GM18951 (cell line): ENCODE results near the gene RHNO1.

Experiments
- POLR2A ChIP-seq: IDR thresholded peaks from 4 replicates; pipeline ENCODE4 v1.6.1; 2011; ENCODE audit warnings: mild to moderate bottlenecking; ENCODE audit not compliant: insufficient read length, insufficient read depth; ENCODE audit errors: extremely low read depth
- in situ Hi-C: fragments of 300-500 bp; cut with MboI; formaldehyde crosslinking; loops from one replicate; pipeline ENCODE4 v1.12.0; 2022; ENCODE audit warnings: low sequenced_read_pairs, mixed read lengths, inconsistent platforms; ENCODE audit not compliant: unreplicated experiment

The RHNO1 gene

DNA sequence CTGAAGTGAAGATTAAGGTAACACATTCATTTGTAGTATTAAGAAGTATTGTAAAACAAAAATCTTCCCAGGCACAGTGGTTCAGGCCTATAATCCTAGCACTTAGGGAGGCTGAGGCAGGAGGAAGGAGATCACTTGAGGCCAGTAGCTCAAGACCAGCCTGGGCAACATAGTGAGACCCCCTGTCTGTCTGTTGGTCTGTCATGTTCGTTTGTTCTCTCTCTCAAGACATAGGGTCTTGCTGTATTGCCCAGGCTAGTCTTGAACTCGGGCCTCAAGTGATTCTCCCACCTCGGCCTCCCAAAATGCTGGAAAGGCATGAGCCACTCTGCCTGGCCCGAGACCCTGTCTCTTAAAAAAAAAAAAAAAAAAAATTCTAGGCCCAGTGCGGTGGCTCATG lies 20.4 kb downstream of the RHNO1 start:
- in situ Hi-C loops, result no loop called here
- TF ChIP-seq POLR2A, result no peak

DNA sequence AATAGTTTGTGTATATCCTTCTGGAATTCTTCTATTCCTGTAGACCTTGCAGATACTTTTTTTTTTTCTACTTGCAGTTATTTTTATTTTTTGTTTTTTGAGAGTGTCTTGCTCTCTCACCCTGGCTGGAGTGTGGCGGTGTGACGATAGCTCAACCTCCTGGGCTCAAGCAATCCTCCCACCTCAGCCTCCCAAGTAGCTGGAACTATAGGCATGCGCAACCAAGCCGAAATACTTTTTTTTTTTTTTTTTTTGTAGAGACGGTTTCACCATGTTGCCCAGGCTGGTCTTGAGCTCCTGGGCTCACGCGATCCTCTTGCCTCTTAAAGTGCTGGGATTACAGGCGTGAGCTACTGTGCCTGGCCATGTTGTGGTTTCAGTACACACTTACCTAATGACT lies 23.6 kb downstream of the RHNO1 start:
- in situ Hi-C loops, result no loop called here
- TF ChIP-seq POLR2A, result no peak

DNA sequence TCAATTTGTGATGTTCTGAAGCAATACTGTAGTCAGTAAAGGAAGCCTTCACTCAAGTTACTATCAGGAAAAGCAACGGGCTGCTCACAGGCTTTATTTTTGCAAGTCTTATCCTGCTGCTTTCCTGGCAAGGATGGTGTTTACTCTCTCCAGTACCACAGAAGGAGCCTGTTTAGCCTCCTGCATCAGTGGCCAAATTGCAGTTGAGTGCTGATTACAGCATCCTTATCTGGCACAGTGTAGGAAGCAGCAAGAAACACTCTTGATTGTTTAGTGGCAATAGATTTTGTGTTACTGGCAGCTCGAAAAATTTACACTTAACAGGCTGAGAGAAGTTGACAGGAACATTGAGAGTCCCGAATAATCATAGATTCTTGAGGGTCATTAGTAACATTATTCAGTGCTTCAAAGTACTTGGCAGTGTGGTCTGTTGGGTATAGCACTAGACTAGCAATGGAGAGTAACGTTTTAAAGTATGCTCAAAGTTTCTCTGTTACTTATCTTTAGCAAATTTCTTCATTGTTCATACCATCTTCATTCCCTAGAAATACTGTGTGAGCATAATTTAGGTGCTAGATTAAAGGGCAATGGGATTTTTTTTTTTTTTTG lies 25.4 kb downstream of the RHNO1 start:
- in situ Hi-C loops, result no loop called here
- TF ChIP-seq POLR2A, result no peak

DNA sequence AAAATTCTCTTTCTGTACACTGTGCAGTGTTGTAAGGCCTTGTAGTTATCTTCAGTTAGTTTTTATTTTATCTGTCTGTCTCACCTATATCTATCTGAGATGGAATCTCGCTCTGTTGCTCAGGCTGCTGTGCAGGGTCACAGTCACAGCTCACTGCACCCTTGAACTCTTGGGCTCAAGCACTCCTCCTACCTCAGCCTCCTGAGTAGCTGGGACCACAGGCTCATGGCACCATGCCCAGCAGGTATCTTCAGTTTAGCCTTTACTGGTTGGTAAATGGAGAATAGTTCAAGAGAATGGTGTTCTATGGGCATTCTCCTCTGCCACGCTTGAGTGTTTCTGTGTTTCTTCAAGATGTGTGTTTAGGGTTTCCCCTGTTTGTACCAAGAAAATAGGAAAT lies 27.2 kb downstream of the RHNO1 start:
- in situ Hi-C loops, result no loop called here
- TF ChIP-seq POLR2A, result no peak

- in situ Hi-C loops, result no loop called here
- no peak for TF ChIP-seq POLR2A
Measured at GRCh38 chr12:2912216-2912575, 35.2 kb downstream of the RHNO1 start.

- in situ Hi-C loops, result no loop called here
- TF ChIP-seq POLR2A, result no peak
Measured at GRCh38 chr12:2919249-2919648, 42.2 kb downstream of the RHNO1 start.

DNA sequence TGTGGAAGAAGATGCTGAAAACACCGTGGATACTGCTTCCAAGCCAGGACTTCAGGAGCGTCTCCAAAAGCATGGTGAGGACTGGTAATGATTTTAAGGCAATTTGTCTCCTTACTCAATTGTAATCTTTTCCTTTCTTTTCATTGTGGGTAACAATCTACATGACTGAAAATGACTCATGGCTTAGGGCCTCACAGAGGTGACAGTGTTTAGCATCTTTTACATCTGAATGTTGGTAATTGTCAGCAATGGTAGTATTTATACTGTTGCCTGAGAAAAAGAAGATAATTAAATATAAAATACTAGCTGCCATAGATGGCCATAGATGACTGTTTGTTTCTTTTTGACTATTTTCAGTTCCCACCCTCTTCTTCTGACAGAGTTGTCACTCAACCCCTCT lies 45.3 kb downstream of the RHNO1 start:
- no peak for TF ChIP-seq POLR2A
- in situ Hi-C loops, result no loop called here

DNA sequence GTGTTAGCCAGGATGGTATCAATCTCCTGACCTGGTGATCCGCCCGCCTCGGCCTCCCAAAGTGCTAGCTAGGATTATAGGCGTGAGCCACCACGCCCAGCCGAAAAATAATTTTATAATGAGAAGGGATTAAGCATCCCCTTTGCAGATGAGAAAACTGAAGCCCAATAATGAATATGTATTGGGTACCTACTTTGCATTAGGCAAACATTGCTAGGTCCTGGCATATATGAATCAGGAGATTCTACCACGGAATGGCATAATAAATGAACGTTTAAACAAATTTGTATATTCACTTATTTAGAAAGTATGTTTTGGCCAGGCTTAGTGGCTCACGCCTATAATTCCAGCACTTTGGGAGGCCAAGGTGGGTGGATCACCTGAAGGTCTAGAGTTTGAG lies 46.0 kb downstream of the RHNO1 start:
- in situ Hi-C loops, result no loop called here
- TF ChIP-seq POLR2A, result no peak

- in situ Hi-C loops, result no loop called here
- TF ChIP-seq POLR2A, result no peak
Measured at GRCh38 chr12:2924019-2924418, 47.0 kb downstream of the RHNO1 start.

DNA sequence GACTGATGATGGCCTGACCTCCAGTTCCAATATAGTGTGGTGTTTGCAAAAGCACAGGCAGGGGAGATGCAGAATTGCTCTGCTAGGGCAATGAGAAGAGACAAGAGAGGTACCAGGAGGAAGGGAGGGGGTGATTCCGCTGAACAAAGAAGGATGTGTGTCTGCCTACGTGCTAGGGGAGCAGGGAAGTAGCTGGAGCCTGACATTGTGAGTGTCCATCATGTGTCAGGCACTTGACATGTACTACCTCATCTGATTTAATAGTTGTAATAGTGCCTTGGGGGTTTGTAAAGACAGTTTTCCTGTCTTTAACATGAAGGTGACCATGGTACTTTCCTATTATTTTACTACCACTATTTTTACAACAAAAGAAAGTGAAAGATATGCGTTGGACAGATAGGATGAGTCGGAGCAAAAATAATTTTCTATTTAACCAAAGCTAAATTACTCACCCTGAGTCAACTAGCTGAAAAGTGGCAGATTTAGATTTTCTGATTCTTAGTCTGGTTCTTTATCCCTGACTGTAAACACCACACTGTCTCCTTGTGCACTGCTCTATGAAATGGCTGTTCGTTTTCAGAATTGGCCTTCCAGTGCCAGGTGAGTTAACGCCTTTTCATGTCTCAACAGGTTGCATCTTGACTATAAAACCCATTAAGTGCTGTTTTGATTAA lies 48.4 kb downstream of the RHNO1 start:
- in situ Hi-C loops, result no loop called here

DNA sequence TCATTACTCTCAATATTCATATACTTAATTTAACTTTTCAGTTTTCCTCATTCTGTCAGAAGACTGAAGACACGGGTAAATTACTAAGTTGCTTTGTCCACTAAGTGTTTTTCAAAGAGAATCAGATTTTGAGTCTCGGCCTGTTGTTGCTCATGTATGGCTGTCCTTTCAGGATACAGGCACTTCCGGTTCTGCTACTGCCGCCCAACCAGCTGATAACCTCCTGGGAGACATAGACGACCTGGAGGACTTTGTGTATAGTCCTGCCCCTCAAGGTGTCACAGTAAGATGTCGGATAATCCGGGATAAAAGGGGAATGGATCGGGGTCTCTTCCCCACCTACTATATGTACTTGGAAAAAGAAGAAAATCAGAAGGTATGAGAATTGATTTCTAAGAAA lies 53.8 kb downstream of the RHNO1 start:
- no peak for TF ChIP-seq POLR2A
- in situ Hi-C loops, result no loop called here

More for the DNA sequence above, 48.4 kb downstream of the RHNO1 start:
- no peak for TF ChIP-seq POLR2A

- in situ Hi-C loops, result no loop called here
- TF ChIP-seq POLR2A, result no peak
Measured at GRCh38 chr12:2933586-2933985, 56.6 kb downstream of the RHNO1 start.

DNA sequence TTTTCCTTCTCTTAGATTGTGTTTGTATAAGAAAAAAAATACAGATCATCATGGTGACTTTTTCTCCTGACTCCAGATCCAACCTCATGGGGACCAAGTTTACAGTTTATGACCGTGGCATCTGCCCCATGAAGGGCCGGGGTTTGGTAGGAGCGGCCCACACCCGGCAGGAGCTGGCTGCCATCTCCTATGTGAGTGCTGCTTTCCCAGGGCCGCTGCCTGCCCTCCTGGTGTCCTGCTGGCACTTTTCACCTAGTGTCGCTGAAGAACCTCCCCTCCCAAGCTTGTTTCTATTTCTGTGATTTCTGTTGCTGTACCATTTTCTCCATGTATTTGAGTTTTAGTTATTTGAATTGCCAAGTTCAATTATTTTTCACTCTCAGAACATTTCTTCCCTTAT lies 57.3 kb downstream of the RHNO1 start:
- TF ChIP-seq POLR2A, result no peak
- in situ Hi-C loops, result no loop called here

DNA sequence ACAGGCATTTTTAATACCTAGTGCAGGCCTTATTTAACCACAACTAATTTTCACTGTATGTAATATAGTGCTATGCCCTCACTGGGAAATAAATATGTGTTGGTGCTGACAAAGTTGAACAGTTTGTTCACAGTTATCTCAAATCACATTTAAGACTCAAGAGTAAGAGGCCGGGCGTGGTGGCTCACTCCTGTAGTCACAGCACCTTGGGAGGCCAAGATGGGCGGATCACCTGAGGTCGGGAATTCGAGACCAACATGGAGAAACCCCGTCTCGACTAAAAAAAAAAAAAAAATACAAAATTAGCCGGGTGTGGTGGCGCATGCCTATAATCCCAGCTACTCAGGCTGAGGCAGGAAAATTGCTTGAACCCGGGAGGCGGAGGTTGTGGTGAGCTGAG lies 59.3 kb downstream of the RHNO1 start:
- no peak for TF ChIP-seq POLR2A
- in situ Hi-C loops, result no loop called here
